Loucy (cell line): Measurements from ENCODE around the gene TARBP1.

Experiments used
- H2AFZ ChIP-seq: fragments of 200-600 bp; sonication (generic); 2 replicates; pipeline ENCODE4 v1.6.0; 2016; ENCODE audit warnings: antibody characterized with exemption, mild to moderate bottlenecking, low read length, moderate library complexity
- H3F3A ChIP-seq: fragments of 200-600 bp; 2 replicates; pipeline ENCODE4 v1.6.0; 2016; ENCODE audit warnings: antibody characterized with exemption, low read depth, mild to moderate bottlenecking
- H3K27me3 ChIP-seq: fragments of 200-600 bp; sonication (generic); 2 replicates; pipeline ENCODE4 v1.6.1; 2014; ENCODE audit warnings: low read length, mild to moderate bottlenecking; ENCODE audit not compliant: insufficient read depth, poor library complexity, severe bottlenecking
- H3K36me3 ChIP-seq: fragments of 200-600 bp; sonication (generic); 2 replicates; pipeline ENCODE4 v1.6.1; 2016; ENCODE audit warnings: low read length; ENCODE audit not compliant: insufficient read depth
- H3K4me1 ChIP-seq: fragments of 200-600 bp; sonication (generic); 2 replicates; pipeline ENCODE4 v1.5.1; 2014; ENCODE audit warnings: low read length, mild to moderate bottlenecking; ENCODE audit not compliant: insufficient read depth, poor library complexity, severe bottlenecking
- H3K4me2 ChIP-seq: fragments of 200-600 bp; sonication (generic); 2 replicates; pipeline ENCODE4 v1.6.0; 2014; ENCODE audit warnings: antibody characterized with exemption, low read length, low read depth, mild to moderate bottlenecking; ENCODE audit not compliant: poor library complexity, severe bottlenecking
- H3K4me3 ChIP-seq: fragments of 200-600 bp; sonication (generic); 2 replicates; pipeline ENCODE4 v1.5.1; 2014; ENCODE audit warnings: low read length, mild to moderate bottlenecking, mixed read lengths; ENCODE audit not compliant: poor library complexity, severe bottlenecking
- H3K79me2 ChIP-seq: fragments of 200-600 bp; sonication (generic); 2 replicates; pipeline ENCODE4 v1.6.1; 2014; ENCODE audit warnings: low read length; ENCODE audit not compliant: insufficient read depth
- H3K9ac ChIP-seq: fragments of 200-600 bp; sonication (generic); 2 replicates; pipeline ENCODE4 v1.6.0; 2014; ENCODE audit warnings: mild to moderate bottlenecking, low read depth, low read length, moderate library complexity; ENCODE audit not compliant: poor library complexity, severe bottlenecking
- H3K9me2 ChIP-seq: fragments of 200-600 bp; sonication (generic); replicated peaks from 2 replicates; pipeline ENCODE4 v1.6.1; 2016; ENCODE audit warnings: low read depth, low read length, mixed read lengths
- H3K9me3 ChIP-seq: fragments of 200-600 bp; sonication (generic); 2 replicates; pipeline ENCODE4 v1.6.1; 2014; ENCODE audit warnings: mild to moderate bottlenecking, antibody characterized with exemption, low read length, low read depth; ENCODE audit not compliant: insufficient read depth
- H4K20me1 ChIP-seq: fragments of 200-600 bp; sonication (generic); 2 replicates; pipeline ENCODE4 v1.6.0; 2014; ENCODE audit warnings: antibody characterized with exemption, low read length, mild to moderate bottlenecking; ENCODE audit not compliant: insufficient read depth, poor library complexity, severe bottlenecking
- CTCF ChIP-seq: fragments of 200-600 bp; sonication (generic); conservative IDR thresholded peaks from 2 replicates; pipeline ENCODE4 v1.5.1; 2014; ENCODE audit warnings: mild to moderate bottlenecking, antibody characterized with exemption, low read length
- EZH2phosphoT487 ChIP-seq: fragments of 200-600 bp; IDR thresholded peaks from 2 replicates; pipeline ENCODE4 v1.6.1; 2018; ENCODE audit warnings: antibody characterized with exemption, mild to moderate bottlenecking, moderate library complexity, borderline replicate concordance

Gene TARBP1

GRCh38 chr1:234476172-234476571 is 2.8 kb downstream of the TARBP1 start:
- no peaks in the 10 kb centered on the region for H3K27me3 ChIP-seq
- H3K79me2 ChIP-seq = peaks cover 70% of the 10 kb centered on the region
- peak overlapping the region; percentile 70 for H3K9ac ChIP-seq
- peak overlapping the region; percentile 94 for H3K4me2 ChIP-seq
- H3F3A ChIP-seq = peaks cover 4% of the 10 kb centered on the region; the same call in 1 of the 2 replicates
- H2AFZ ChIP-seq = no peak overlapping the region
- H3K4me3 ChIP-seq = peak overlapping the region; percentile 80
- H3K4me1 ChIP-seq = peaks cover 69% of the 10 kb centered on the region
- H4K20me1 ChIP-seq = peaks cover 24% of the 10 kb centered on the region
- TF ChIP-seq EZH2phosphoT487 (no peak), CTCF (no peak)
- H3K9me2 ChIP-seq = no peaks in the 10 kb centered on the region
- no peaks in the 10 kb centered on the region for H3K9me3 ChIP-seq
- no peaks in the 10 kb centered on the region for H3K36me3 ChIP-seq

- no peak overlapping the region for H2AFZ ChIP-seq
Measured at GRCh38 chr1:234475167-234475793, 3.7 kb downstream of the TARBP1 start.

GRCh38 chr1:234474375-234474774 is 4.6 kb downstream of the TARBP1 start:
- Histone ChIP-seq H3K9ac (peak overlapping the region; percentile 70), H3K27me3 (no peaks in the 10 kb centered on the region), H3K4me3 (peak overlapping the region; percentile 80), H3K4me1 (peaks cover 66% of the 10 kb centered on the region), H2AFZ (no peak overlapping the region), H3K36me3 (no peaks in the 10 kb centered on the region), H3K9me3 (no peaks in the 10 kb centered on the region), H4K20me1 (peaks cover 24% of the 10 kb centered on the region), H3K4me2 (peak overlapping the region; percentile 94), H3F3A (peaks cover 4% of the 10 kb centered on the region; the same call in 1 of the 2 replicates), H3K9me2 (no peaks in the 10 kb centered on the region), H3K79me2 (peaks cover 72% of the 10 kb centered on the region)
- TF ChIP-seq EZH2phosphoT487 = no peak
- TF ChIP-seq CTCF = no peak

More at GRCh38 chr1:234475167-234475793, 3.7 kb downstream of the TARBP1 start:
- Histone ChIP-seq H3K36me3 (no peaks in the 10 kb centered on the region), H3K79me2 (peaks cover 72% of the 10 kb centered on the region), H3K27me3 (no peaks in the 10 kb centered on the region), H3K4me1 (peaks cover 69% of the 10 kb centered on the region), H4K20me1 (peaks cover 24% of the 10 kb centered on the region), H3K9me3 (no peaks in the 10 kb centered on the region), H3K4me3 (peak overlapping the region; percentile 80), H3K9ac (peak overlapping the region; percentile 70), H3F3A (peaks cover 4% of the 10 kb centered on the region; the same call in 1 of the 2 replicates), H3K4me2 (peak overlapping the region; percentile 94), H3K9me2 (no peaks in the 10 kb centered on the region)
- no peak for TF ChIP-seq EZH2phosphoT487
- no peak for TF ChIP-seq CTCF
